ENCODE results near the gene KLHL26. TPM values are rescaled to one million over a fixed set of nuclear protein-coding genes. Genes with fewer than 3 reads are reported as not detected.

The KLHL26 gene
- total and polyA plus RNA-seq, 2 experiments from 2014 or later, result 8.2 to 8.6 TPM

- Histone ChIP-seq H3K4me3 (no peak overlapping the region), H3K9me3 (ENCODE audit: low read depth) (no peaks in the 10 kb centered on the region), H3K4me1 (ENCODE audit: low read depth) (no peaks in the 10 kb centered on the region), H3K36me3 (peaks cover 3% of the 10 kb centered on the region), H3K27me3 (no peaks in the 10 kb centered on the region), H3K27ac (no peak overlapping the region)
- TF ChIP-seq, protein P1, sequence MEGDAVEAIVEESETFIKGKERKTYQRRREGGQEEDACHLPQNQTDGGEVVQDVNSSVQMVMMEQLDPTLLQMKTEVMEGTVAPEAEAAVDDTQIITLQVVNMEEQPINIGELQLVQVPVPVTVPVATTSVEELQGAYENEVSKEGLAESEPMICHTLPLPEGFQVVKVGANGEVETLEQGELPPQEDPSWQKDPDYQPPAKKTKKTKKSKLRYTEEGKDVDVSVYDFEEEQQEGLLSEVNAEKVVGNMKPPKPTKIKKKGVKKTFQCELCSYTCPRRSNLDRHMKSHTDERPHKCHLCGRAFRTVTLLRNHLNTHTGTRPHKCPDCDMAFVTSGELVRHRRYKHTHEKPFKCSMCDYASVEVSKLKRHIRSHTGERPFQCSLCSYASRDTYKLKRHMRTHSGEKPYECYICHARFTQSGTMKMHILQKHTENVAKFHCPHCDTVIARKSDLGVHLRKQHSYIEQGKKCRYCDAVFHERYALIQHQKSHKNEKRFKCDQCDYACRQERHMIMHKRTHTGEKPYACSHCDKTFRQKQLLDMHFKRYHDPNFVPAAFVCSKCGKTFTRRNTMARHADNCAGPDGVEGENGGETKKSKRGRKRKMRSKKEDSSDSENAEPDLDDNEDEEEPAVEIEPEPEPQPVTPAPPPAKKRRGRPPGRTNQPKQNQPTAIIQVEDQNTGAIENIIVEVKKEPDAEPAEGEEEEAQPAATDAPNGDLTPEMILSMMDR (IDR thresholded peaks at IDR 0.05; ENCODE audit: low read depth, low read length), result no peak
- DNase-seq (ENCODE audit: low read depth in 1 of 2, low spot score in 1 of 2), result no peak
Measured at GRCh38 chr19:18669524-18669817, 32.6 kb downstream of the KLHL26 start.

GRCh38 chr19:18669883-18670282, 33.1 kb downstream of the KLHL26 start:
- no peaks in the 10 kb centered on the region for H3K27me3 ChIP-seq
- no peak overlapping the region for H3K4me3 ChIP-seq
- H3K27ac ChIP-seq, result no peak overlapping the region
- no peaks in the 10 kb centered on the region for H3K4me1 ChIP-seq (ENCODE audit: low read depth)
- no peak for DNase-seq (ENCODE audit: low read depth in 1 of 2, low spot score in 1 of 2)
- TF ChIP-seq, protein P1 (IDR thresholded peaks at IDR 0.05; ENCODE audit: low read depth, low read length), result no peak
- peaks cover 3% of the 10 kb centered on the region for H3K36me3 ChIP-seq
- H3K9me3 ChIP-seq (ENCODE audit: low read depth), result no peaks in the 10 kb centered on the region

GRCh38 chr19:18670312-18670711, 33.5 kb downstream of the KLHL26 start:
- no peak overlapping the region for H3K4me3 ChIP-seq
- H3K36me3 ChIP-seq, result peaks cover 3% of the 10 kb centered on the region
- no peaks in the 10 kb centered on the region for H3K9me3 ChIP-seq (ENCODE audit: low read depth)
- no peaks in the 10 kb centered on the region for H3K27me3 ChIP-seq
- no peak for DNase-seq (ENCODE audit: low read depth in 1 of 2, low spot score in 1 of 2)
- TF ChIP-seq, protein P1 (IDR thresholded peaks at IDR 0.05; ENCODE audit: low read depth, low read length), result no peak
- H3K27ac ChIP-seq, result no peak overlapping the region
- no peaks in the 10 kb centered on the region for H3K4me1 ChIP-seq (ENCODE audit: low read depth)

DNA sequence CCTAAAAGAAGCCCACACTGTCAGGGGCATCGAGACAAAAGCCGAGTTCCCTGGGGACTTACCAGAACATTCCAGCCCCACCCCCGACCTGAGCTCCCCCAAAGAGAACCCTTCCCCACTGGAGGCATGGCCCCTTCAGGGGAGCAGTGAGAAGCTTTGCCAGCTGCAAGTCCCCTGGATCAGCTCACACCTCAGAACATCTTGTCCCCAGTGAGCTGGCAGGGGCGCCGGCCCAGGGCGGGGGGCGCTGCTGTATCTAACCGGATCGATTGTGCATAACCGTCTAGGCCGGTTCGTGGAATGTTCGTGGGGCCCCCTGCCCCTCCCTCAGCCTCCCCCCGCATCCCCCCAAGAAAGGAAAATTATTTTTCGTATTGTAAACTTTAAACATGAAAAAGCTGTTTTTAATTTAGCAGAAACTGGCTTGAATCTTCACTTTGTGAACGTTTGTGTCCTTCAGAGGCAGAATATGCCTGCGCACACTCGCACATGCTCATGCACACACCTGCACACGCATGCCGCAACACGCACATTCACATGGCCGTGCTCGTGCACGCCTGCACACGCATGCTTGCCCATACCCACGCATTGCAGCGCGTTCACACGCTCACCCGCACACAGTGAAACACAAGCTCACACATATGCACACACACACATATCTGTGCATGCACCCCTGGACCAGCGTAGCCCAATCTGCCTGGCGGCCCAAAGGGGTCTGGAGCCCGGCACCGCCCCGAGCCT, 34.6 kb downstream of the KLHL26 start:
- Histone ChIP-seq H3K9me3 (ENCODE audit: low read depth) (no peaks in the 10 kb centered on the region), H3K4me1 (ENCODE audit: low read depth) (no peaks in the 10 kb centered on the region), H3K27me3 (no peaks in the 10 kb centered on the region), H3K27ac (no peak overlapping the region), H3K36me3 (peaks cover 3% of the 10 kb centered on the region), H3K4me3 (no peak overlapping the region)
- DNase-seq (ENCODE audit: low read depth in 1 of 2, low spot score in 1 of 2), result no peak
- TF ChIP-seq, protein P1 (IDR thresholded peaks at IDR 0.05; ENCODE audit: low read depth, low read length), result no peak

GRCh38 chr19:18672044-18672451, 35.2 kb downstream of the KLHL26 start:
- TF ChIP-seq, protein P1 (IDR thresholded peaks at IDR 0.05; ENCODE audit: low read depth, low read length), result no peak
- DNase-seq (ENCODE audit: low read depth in 1 of 2, low spot score in 1 of 2), result no peak
- H3K9me3 ChIP-seq (ENCODE audit: low read depth), result no peaks in the 10 kb centered on the region
- no peaks in the 10 kb centered on the region for H3K27me3 ChIP-seq
- no peak overlapping the region for H3K4me3 ChIP-seq
- H3K4me1 ChIP-seq (ENCODE audit: low read depth), result no peaks in the 10 kb centered on the region
- no peak overlapping the region for H3K27ac ChIP-seq
- H3K36me3 ChIP-seq, result peaks cover 3% of the 10 kb centered on the region

Measured in cardiac muscle cell (in vitro differentiated cells and primary cell).